Fibroblast of lung (primary cell): Measurements from ENCODE around the gene FHIT. TPM values are rescaled to one million over a fixed set of nuclear protein-coding genes. Genes with fewer than 3 reads are reported as not detected.

ENCODE experiments used
- DNase-seq, 2 donors: peaks; one replicate each; pipeline versions ENCODE4 v3.0.0 to v3.0.0-alpha.2; 2010; ENCODE audit warnings: low read depth in 2 of 2
- H2AFZ ChIP-seq: 2 replicates; pipeline ENCODE4 v1.5.1; 2012; ENCODE audit warnings: low read length, control low read depth, inconsistent platforms
- H3K27ac ChIP-seq: 2 replicates; pipeline ENCODE4 v1.5.1; 2011; ENCODE audit warnings: low read length, control low read depth; ENCODE audit not compliant: insufficient read depth
- H3K27me3 ChIP-seq: 2 replicates; pipeline ENCODE4 v1.5.1; 2011; ENCODE audit warnings: mild to moderate bottlenecking, low read length; ENCODE audit not compliant: control insufficient read depth, insufficient read depth
- H3K36me3 ChIP-seq: 2 replicates; pipeline ENCODE4 v1.5.1; 2011; ENCODE audit warnings: low read length; ENCODE audit not compliant: control insufficient read depth, insufficient read depth
- H3K4me1 ChIP-seq: 2 replicates; pipeline ENCODE4 v1.5.1; 2011; ENCODE audit warnings: low read length; ENCODE audit not compliant: control insufficient read depth, insufficient read depth; ENCODE audit errors: extremely low read depth
- H3K4me2 ChIP-seq: 2 replicates; pipeline ENCODE4 v1.5.1; 2011; ENCODE audit warnings: low read length, control low read depth; ENCODE audit not compliant: insufficient read depth; ENCODE audit errors: extremely low read depth
- H3K4me3 ChIP-seq, 4 experiments: fragments of 200-600 bp in 1 of 4; sonication (generic) in 1 of 4; replicated peaks in 1 of 4; 2 replicates each; pipeline ENCODE4 v1.5.1; 2011 to 2016; ENCODE audit warnings: low read length in 4 of 4, low read depth in 3 of 4, mild to moderate bottlenecking in 3 of 4, control low read depth in 2 of 4, inconsistent platforms in 1 of 4, mixed read lengths in 1 of 4; ENCODE audit not compliant: insufficient read depth in 1 of 4; ENCODE audit errors: control extremely low read depth in 1 of 4
- H3K79me2 ChIP-seq: 2 replicates; pipeline ENCODE4 v1.5.1; 2012; ENCODE audit warnings: mild to moderate bottlenecking, low read length, inconsistent platforms; ENCODE audit not compliant: control insufficient read depth, insufficient read depth
- H3K9ac ChIP-seq: 2 replicates; pipeline ENCODE4 v1.5.1; 2011; ENCODE audit warnings: mild to moderate bottlenecking, low read length, control low read depth; ENCODE audit not compliant: insufficient read depth
- H3K9me3 ChIP-seq: 2 replicates; pipeline ENCODE4 v1.5.1; 2012; ENCODE audit warnings: low read depth, low read length; ENCODE audit not compliant: control insufficient read depth, insufficient read depth
- H4K20me1 ChIP-seq: 2 replicates; pipeline ENCODE4 v1.5.1; 2011; ENCODE audit warnings: low read length; ENCODE audit not compliant: control insufficient read depth, insufficient read depth; ENCODE audit errors: extremely low read depth
- CTCF ChIP-seq, 2 donors: IDR thresholded peaks in 1 of 2; conservative IDR thresholded peaks in 1 of 2; 1 replicate in 1 of 2; 2 replicates in 1 of 2; pipeline ENCODE4 v1.5.1; 2011 to 2012; ENCODE audit warnings: low read length in 2 of 2, control low read depth in 1 of 2, inconsistent platforms in 1 of 2, low read depth in 1 of 2, mild to moderate bottlenecking in 1 of 2
- EZH2 ChIP-seq: IDR thresholded peaks from 2 replicates; pipeline ENCODE4 v1.5.1; 2012; ENCODE audit warnings: low read length, control low read depth, mild to moderate bottlenecking; ENCODE audit errors: missing control alignments
- polyA plus RNA-seq, 2 donors: library from polyadenylated mRNA; depleted of rRNA in 1 of 2; stranded (reverse) in 1 of 2; unstranded in 1 of 2; fragments of >200 nt; gene quantifications; 2 replicates each; pipeline ENCODE4 v1.2.1, GENCODE V29; 2011 to 2012; ENCODE audit warnings: missing spikeins in 1 of 2
- total RNA-seq: library from RNA; depleted of rRNA; stranded (reverse); fragments of >200 nt; gene quantifications from 2 replicates; pipeline ENCODE4 v1.2.1, GENCODE V29; 2014

FHIT gene
- total and polyA plus RNA-seq, 2 donors (not counting 1 experiment from before 2014, with no cell fraction given): 0.79 to 2.1 TPM

- TF ChIP-seq EZH2 (no peak), CTCF (conservative IDR thresholded peaks at IDR 0.05 in 1 of 2, IDR thresholded peaks at IDR 0.05 in 1 of 2; ENCODE audit: low read depth in 1 of 2, low read length in 2 of 2) (no peak)
- H3K9me3 ChIP-seq: no peaks in the 10 kb centered on the region
Measured at GRCh38 chr3:59728587-59728908, 1522.7 kb downstream of the FHIT start.

GRCh38 chr3:59727902-59728586 is 1523.2 kb downstream of the FHIT start:
- TF ChIP-seq CTCF (conservative IDR thresholded peaks at IDR 0.05 in 1 of 2, IDR thresholded peaks at IDR 0.05 in 1 of 2; ENCODE audit: low read depth in 1 of 2, low read length in 2 of 2) (no peak), EZH2 (no peak)
- no peaks in the 10 kb centered on the region for H3K9me3 ChIP-seq
- H4K20me1 ChIP-seq: no peaks in the 10 kb centered on the region
- DNase-seq: no peak
- H2AFZ ChIP-seq: no peak overlapping the region
- H3K4me1 ChIP-seq: no peaks in the 10 kb centered on the region
- no peaks in the 10 kb centered on the region for H3K36me3 ChIP-seq
- no peak overlapping the region for H3K4me3 ChIP-seq
- H3K9ac ChIP-seq: no peak overlapping the region
- no peak overlapping the region for H3K27ac ChIP-seq
- no peaks in the 10 kb centered on the region for H3K27me3 ChIP-seq
- H3K4me2 ChIP-seq: no peak overlapping the region
- no peaks in the 10 kb centered on the region for H3K79me2 ChIP-seq

More at GRCh38 chr3:59728587-59728908, 1522.7 kb downstream of the FHIT start:
- DNase-seq: no peak
- Histone ChIP-seq H3K9ac (no peak overlapping the region), H3K4me1 (no peaks in the 10 kb centered on the region), H3K79me2 (no peaks in the 10 kb centered on the region), H3K27me3 (no peaks in the 10 kb centered on the region), H2AFZ (no peak overlapping the region), H4K20me1 (no peaks in the 10 kb centered on the region), H3K36me3 (no peaks in the 10 kb centered on the region), H3K4me2 (no peak overlapping the region), H3K27ac (no peak overlapping the region), H3K4me3 (no peak overlapping the region)

- H3K4me3 ChIP-seq: no peak overlapping the region
- H3K79me2 ChIP-seq: no peaks in the 10 kb centered on the region
- H2AFZ ChIP-seq: no peak overlapping the region
- H3K9me3 ChIP-seq: no peaks in the 10 kb centered on the region
- H4K20me1 ChIP-seq: no peaks in the 10 kb centered on the region
- no peak overlapping the region for H3K4me2 ChIP-seq
- H3K4me1 ChIP-seq: no peaks in the 10 kb centered on the region
- H3K9ac ChIP-seq: no peak overlapping the region
- no peak overlapping the region for H3K27ac ChIP-seq
- no peak for DNase-seq
- no peaks in the 10 kb centered on the region for H3K36me3 ChIP-seq
- TF ChIP-seq CTCF (conservative IDR thresholded peaks at IDR 0.05 in 1 of 2, IDR thresholded peaks at IDR 0.05 in 1 of 2; ENCODE audit: low read depth in 1 of 2, low read length in 2 of 2) (no peak), EZH2 (no peak)
- no peaks in the 10 kb centered on the region for H3K27me3 ChIP-seq
Measured at GRCh38 chr3:59726279-59726678, 1525.0 kb downstream of the FHIT start.
